ENCODE measurements around the gene TMEM181. TPM values are rescaled to one million over a fixed set of nuclear protein-coding genes. Genes with fewer than 3 reads are reported as not detected.

Gene TMEM181
- total and polyA plus RNA-seq, 2 of the 13 experiments (the other 11 are each of a cell fraction or from before 2014, with no cell fraction given), result 59.1 to 108 TPM

DNA sequence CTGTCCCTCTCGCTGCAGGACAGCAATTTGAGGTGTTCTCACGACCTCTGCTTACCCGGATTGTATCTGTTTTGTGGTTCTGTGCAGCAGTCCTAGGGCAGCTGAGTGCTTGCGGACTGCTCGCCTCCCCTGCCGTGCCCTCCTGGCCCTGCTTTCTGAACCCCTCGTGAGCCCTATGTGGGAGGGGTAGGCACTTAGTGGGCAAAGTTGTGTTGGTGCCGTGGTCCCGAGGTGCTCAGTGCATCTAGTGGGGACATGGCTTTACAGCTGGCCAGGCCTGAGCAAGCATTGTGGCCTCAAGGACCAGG lies 5.2 kb downstream of the TMEM181 start (continued):
- TF ChIP-seq ZNF335 (CRISPR knock-in tag; IDR thresholded peaks at IDR 0.05) (no peak), SRSF4 (IDR thresholded peaks at IDR 0.05; ENCODE audit: low read depth, low read length, poor library complexity, severe bottlenecking) (no peak), KLF15 (CRISPR knock-in tag; IDR thresholded peaks at IDR 0.05; ENCODE audit: borderline replicate concordance) (no peak), U2AF1 (optimal IDR thresholded peaks at IDR 0.05; ENCODE audit: low read depth, low read length) (no peak), ZNF687 (CRISPR knock-in tag; IDR thresholded peaks at IDR 0.05) (peak; percentile 72), BCL6 (CRISPR knock-in tag; IDR thresholded peaks at IDR 0.05) (no peak), TFDP2 (CRISPR knock-in tag; IDR thresholded peaks at IDR 0.05) (no peak), SALL1 (CRISPR knock-in tag; IDR thresholded peaks at IDR 0.05) (peak; percentile 11; the same call in 1 of the 2 replicates), ZFAT (CRISPR knock-in tag; conservative IDR thresholded peaks at IDR 0.05) (no peak), ZNF10 (CRISPR knock-in tag; IDR thresholded peaks at IDR 0.05; ENCODE audit: borderline replicate concordance, low read depth) (no peak), MATR3 (CRISPR knock-in tag; IDR thresholded peaks at IDR 0.05) (no peak), CBX1 (IDR thresholded peaks at IDR 0.05; ENCODE audit: low read depth) (no peak), ZNF18 (CRISPR knock-in tag; IDR thresholded peaks at IDR 0.05; ENCODE audit: insufficient replicate concordance) (no peak), ZKSCAN1 (IDR thresholded peaks at IDR 0.05; ENCODE audit: low read length) (no peak)
- TF ChIP-seq, protein P1, sequence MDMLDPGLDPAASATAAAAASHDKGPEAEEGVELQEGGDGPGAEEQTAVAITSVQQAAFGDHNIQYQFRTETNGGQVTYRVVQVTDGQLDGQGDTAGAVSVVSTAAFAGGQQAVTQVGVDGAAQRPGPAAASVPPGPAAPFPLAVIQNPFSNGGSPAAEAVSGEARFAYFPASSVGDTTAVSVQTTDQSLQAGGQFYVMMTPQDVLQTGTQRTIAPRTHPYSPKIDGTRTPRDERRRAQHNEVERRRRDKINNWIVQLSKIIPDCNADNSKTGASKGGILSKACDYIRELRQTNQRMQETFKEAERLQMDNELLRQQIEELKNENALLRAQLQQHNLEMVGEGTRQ (IDR thresholded peaks at IDR 0.05; ENCODE audit: low read depth, low read length), result no peak
- TF ChIP-seq, protein P1 (CRISPR knock-in tag; IDR thresholded peaks at IDR 0.05; ENCODE audit: borderline replicate concordance), result no peak
- TF ChIP-seq, protein P2, sequence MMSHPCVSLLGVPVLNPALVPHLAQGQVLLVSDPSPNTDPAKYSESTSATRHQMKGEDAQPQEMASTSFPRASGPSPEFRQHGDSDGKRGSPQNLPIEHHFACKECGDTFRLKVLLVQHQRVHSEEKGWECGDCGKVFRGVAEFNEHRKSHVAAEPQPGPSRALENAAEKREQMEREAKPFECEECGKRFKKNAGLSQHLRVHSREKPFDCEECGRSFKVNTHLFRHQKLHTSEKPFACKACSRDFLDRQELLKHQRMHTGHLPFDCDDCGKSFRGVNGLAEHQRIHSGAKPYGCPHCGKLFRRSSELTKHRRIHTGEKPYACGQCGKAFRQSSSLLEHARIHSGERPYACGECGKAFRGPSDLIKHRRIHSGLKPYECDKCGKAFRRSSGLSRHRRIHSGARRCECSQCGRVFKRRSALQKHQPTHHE (CRISPR knock-in tag; IDR thresholded peaks at IDR 0.05; ENCODE audit: borderline replicate concordance), result no peak
- TF ChIP-seq, protein P3, sequence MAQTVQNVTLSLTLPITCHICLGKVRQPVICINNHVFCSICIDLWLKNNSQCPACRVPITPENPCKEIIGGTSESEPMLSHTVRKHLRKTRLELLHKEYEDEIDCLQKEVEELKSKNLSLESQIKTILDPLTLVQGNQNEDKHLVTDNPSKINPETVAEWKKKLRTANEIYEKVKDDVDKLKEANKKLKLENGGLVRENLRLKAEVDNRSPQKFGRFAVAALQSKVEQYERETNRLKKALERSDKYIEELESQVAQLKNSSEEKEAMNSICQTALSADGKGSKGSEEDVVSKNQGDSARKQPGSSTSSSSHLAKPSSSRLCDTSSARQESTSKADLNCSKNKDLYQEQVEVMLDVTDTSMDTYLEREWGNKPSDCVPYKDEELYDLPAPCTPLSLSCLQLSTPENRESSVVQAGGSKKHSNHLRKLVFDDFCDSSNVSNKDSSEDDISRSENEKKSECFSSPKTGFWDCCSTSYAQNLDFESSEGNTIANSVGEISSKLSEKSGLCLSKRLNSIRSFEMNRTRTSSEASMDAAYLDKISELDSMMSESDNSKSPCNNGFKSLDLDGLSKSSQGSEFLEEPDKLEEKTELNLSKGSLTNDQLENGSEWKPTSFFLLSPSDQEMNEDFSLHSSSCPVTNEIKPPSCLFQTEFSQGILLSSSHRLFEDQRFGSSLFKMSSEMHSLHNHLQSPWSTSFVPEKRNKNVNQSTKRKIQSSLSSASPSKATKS (CRISPR knock-in tag; IDR thresholded peaks at IDR 0.05), result no peak

Data from HepG2 (cell line).